ENCODE results near the gene RBP2.

GRCh38 chr3:139522421-139522820 lies 46.1 kb upstream of the RBP2 start:
- TF ChIP-seq, protein P1, sequence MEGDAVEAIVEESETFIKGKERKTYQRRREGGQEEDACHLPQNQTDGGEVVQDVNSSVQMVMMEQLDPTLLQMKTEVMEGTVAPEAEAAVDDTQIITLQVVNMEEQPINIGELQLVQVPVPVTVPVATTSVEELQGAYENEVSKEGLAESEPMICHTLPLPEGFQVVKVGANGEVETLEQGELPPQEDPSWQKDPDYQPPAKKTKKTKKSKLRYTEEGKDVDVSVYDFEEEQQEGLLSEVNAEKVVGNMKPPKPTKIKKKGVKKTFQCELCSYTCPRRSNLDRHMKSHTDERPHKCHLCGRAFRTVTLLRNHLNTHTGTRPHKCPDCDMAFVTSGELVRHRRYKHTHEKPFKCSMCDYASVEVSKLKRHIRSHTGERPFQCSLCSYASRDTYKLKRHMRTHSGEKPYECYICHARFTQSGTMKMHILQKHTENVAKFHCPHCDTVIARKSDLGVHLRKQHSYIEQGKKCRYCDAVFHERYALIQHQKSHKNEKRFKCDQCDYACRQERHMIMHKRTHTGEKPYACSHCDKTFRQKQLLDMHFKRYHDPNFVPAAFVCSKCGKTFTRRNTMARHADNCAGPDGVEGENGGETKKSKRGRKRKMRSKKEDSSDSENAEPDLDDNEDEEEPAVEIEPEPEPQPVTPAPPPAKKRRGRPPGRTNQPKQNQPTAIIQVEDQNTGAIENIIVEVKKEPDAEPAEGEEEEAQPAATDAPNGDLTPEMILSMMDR (IDR thresholded peaks at IDR 0.05), result no peak
- TF ChIP-seq POLR2A (IDR thresholded peaks at IDR 0.05; ENCODE audit: low read length) (no peak), RAD21 (conservative IDR thresholded peaks at IDR 0.05 in 1 of 2, IDR thresholded peaks at IDR 0.05 in 1 of 2) (no peak), SREBF2 (IDR thresholded peaks at IDR 0.05) (no peak), MAFK (IDR thresholded peaks at IDR 0.05; ENCODE audit: partially characterized antibody) (no peak), JUN (IDR thresholded peaks at IDR 0.05) (no peak), REST (IDR thresholded peaks at IDR 0.05) (no peak), CBX2 (IDR thresholded peaks at IDR 0.05; ENCODE audit: borderline replicate concordance, low read depth) (no peak), CEBPB (IDR thresholded peaks at IDR 0.05) (no peak)
